Stimulated activated naive B cell treated with anti-CD40 and anti-IgM and Interleukin-4, amounts not matched to agents 10 μg/mL and 1 μg/mL and 100 μg/mL, for 72 hours (primary cell): ENCODE results near the gene SORCS1.

Experiments used
- ATAC-seq, 2 donors: fragments of 150-1000 bp; cut with Tn5 transposase; replicated peaks; 2 replicates each; pipeline ENCODE4 v1.10.0; 2021; ENCODE audit warnings: moderate library complexity in 1 of 2
- DNase-seq: peaks from one replicate; pipeline ENCODE4 v3.0.0; 2021
- H3K27ac Mint-ChIP-seq: one replicate; pipeline ENCODE4 v1.8.0; 2022; ENCODE audit warnings: mild to moderate bottlenecking, mixed read lengths
- H3K27me3 Mint-ChIP-seq, 2 donors: one replicate each; pipeline ENCODE4 v1.8.0; 2022; ENCODE audit warnings: mixed read lengths in 2 of 2
- H3K36me3 Mint-ChIP-seq, 2 donors: one replicate each; pipeline ENCODE4 v1.8.0; 2022; ENCODE audit warnings: mixed read lengths in 2 of 2, mild to moderate bottlenecking in 1 of 2
- H3K4me1 Mint-ChIP-seq, 2 donors: one replicate each; pipeline ENCODE4 v1.8.0; 2022; ENCODE audit warnings: mixed read lengths in 2 of 2, mild to moderate bottlenecking in 1 of 2
- H3K4me3 Mint-ChIP-seq, 2 donors: one replicate each; pipeline ENCODE4 v1.8.0; 2022; ENCODE audit warnings: mild to moderate bottlenecking in 2 of 2, mixed read lengths in 2 of 2, moderate library complexity in 1 of 2
- H3K9me3 Mint-ChIP-seq, 2 donors: one replicate each; pipeline ENCODE4 v1.8.0; 2022; ENCODE audit warnings: mixed read lengths in 2 of 2, mild to moderate bottlenecking in 1 of 2

The SORCS1 gene

GRCh38 chr10:106973716-106974115, 190.8 kb downstream of the SORCS1 start:
- Mint-ChIP-seq H3K27me3 (peaks cover 0 to 10% of the 10 kb centered on the region in 2 donors), H3K4me3 (no peak overlapping the region), H3K36me3 (no peaks in the 10 kb centered on the region), H3K9me3 (peaks cover 0 to 4% of the 10 kb centered on the region in 2 donors), H3K4me1 (no peaks in the 10 kb centered on the region), H3K27ac (no peak overlapping the region)
- no peak for ATAC-seq
- DNase-seq = no peak

- peaks cover 0 to 10% of the 10 kb centered on the region in 2 donors for H3K27me3 Mint-ChIP-seq
- DNase-seq (no peak), ATAC-seq (no peak)
- no peak overlapping the region for H3K27ac Mint-ChIP-seq
- H3K4me1 Mint-ChIP-seq = no peaks in the 10 kb centered on the region
- no peak overlapping the region for H3K4me3 Mint-ChIP-seq
- H3K36me3 Mint-ChIP-seq = no peaks in the 10 kb centered on the region
- peaks cover 0 to 4% of the 10 kb centered on the region in 2 donors for H3K9me3 Mint-ChIP-seq
Observed at GRCh38 chr10:106973288-106973687, 191.2 kb downstream of the SORCS1 start.

- Mint-ChIP-seq H3K27me3 (peaks cover 0 to 10% of the 10 kb centered on the region in 2 donors), H3K36me3 (no peaks in the 10 kb centered on the region), H3K9me3 (peaks cover 0 to 4% of the 10 kb centered on the region in 2 donors), H3K4me3 (no peak overlapping the region), H3K27ac (peak overlapping the region; percentile 52), H3K4me1 (no peaks in the 10 kb centered on the region)
- no peak for ATAC-seq
- no peak for DNase-seq
Observed at GRCh38 chr10:106972381-106972780, 192.1 kb downstream of the SORCS1 start.

GRCh38 chr10:106971411-106971831, 193.1 kb downstream of the SORCS1 start:
- ATAC-seq = no peak

GRCh38 chr10:106967452-106967851, 197.1 kb downstream of the SORCS1 start:
- Mint-ChIP-seq H3K27ac (no peak overlapping the region), H3K36me3 (peaks cover 0 to 2% of the 10 kb centered on the region in 2 donors), H3K27me3 (peaks cover 0 to 3% of the 10 kb centered on the region in 2 donors), H3K4me1 (no peaks in the 10 kb centered on the region), H3K9me3 (peaks cover 3 to 4% of the 10 kb centered on the region in 2 donors), H3K4me3 (no peak overlapping the region)
- ATAC-seq = no peak
- DNase-seq = no peak

More at GRCh38 chr10:106971411-106971831, 193.1 kb downstream of the SORCS1 start:
- Mint-ChIP-seq H3K4me1 (no peaks in the 10 kb centered on the region), H3K9me3 (peaks cover 0 to 1% of the 10 kb centered on the region in 2 donors), H3K36me3 (no peaks in the 10 kb centered on the region), H3K27me3 (peaks cover 0 to 10% of the 10 kb centered on the region in 2 donors), H3K27ac (no peak overlapping the region), H3K4me3 (no peak overlapping the region)
- DNase-seq = no peak

- H3K36me3 Mint-ChIP-seq = peaks cover 0 to 2% of the 10 kb centered on the region in 2 donors
- H3K4me1 Mint-ChIP-seq = peaks cover 4 to 5% of the 10 kb centered on the region in 2 donors
- no peak for ATAC-seq
Observed at GRCh38 chr10:106960812-106961211, 203.7 kb downstream of the SORCS1 start.

GRCh38 chr10:106959521-106959920, 205.0 kb downstream of the SORCS1 start:
- H3K36me3 Mint-ChIP-seq = peaks cover 0 to 2% of the 10 kb centered on the region in 2 donors
- peaks cover 5% of the 10 kb centered on the region in 2 donors for H3K9me3 Mint-ChIP-seq
- no peak overlapping the region for H3K27ac Mint-ChIP-seq
- ATAC-seq (no peak), DNase-seq (no peak)
- H3K4me1 Mint-ChIP-seq = peaks cover 4 to 5% of the 10 kb centered on the region in 2 donors
- no peak overlapping the region for H3K4me3 Mint-ChIP-seq
- no peaks in the 10 kb centered on the region for H3K27me3 Mint-ChIP-seq

More at GRCh38 chr10:106960812-106961211, 203.7 kb downstream of the SORCS1 start:
- no peak overlapping the region for H3K27ac Mint-ChIP-seq
- H3K27me3 Mint-ChIP-seq = no peaks in the 10 kb centered on the region
- H3K9me3 Mint-ChIP-seq = peaks cover 2 to 5% of the 10 kb centered on the region in 2 donors
- DNase-seq = no peak
- no peak overlapping the region for H3K4me3 Mint-ChIP-seq

- H3K4me1 Mint-ChIP-seq = peaks cover 4 to 5% of the 10 kb centered on the region in 2 donors
- no peak overlapping the region for H3K4me3 Mint-ChIP-seq
- peaks cover 5% of the 10 kb centered on the region in 2 donors for H3K9me3 Mint-ChIP-seq
- H3K36me3 Mint-ChIP-seq = peaks cover 0 to 2% of the 10 kb centered on the region in 2 donors
- DNase-seq = no peak
- no peak overlapping the region for H3K27ac Mint-ChIP-seq
- no peaks in the 10 kb centered on the region for H3K27me3 Mint-ChIP-seq
- no peak for ATAC-seq
Observed at GRCh38 chr10:106958589-106959361, 205.7 kb downstream of the SORCS1 start.

- ATAC-seq (peak; percentile 80 to 84), DNase-seq (no peak)
- H3K27ac Mint-ChIP-seq = no peak overlapping the region
- peaks cover 4 to 5% of the 10 kb centered on the region in 2 donors for H3K4me1 Mint-ChIP-seq
- no peak overlapping the region for H3K4me3 Mint-ChIP-seq
- H3K27me3 Mint-ChIP-seq = no peaks in the 10 kb centered on the region
- H3K36me3 Mint-ChIP-seq = peaks cover 0 to 2% of the 10 kb centered on the region in 2 donors
- peaks cover 5% of the 10 kb centered on the region in 2 donors for H3K9me3 Mint-ChIP-seq
Observed at GRCh38 chr10:106957823-106958588, 206.5 kb downstream of the SORCS1 start.

- H3K27me3 Mint-ChIP-seq = no peaks in the 10 kb centered on the region
- no peak overlapping the region for H3K4me3 Mint-ChIP-seq
- DNase-seq = no peak
- no peak overlapping the region for H3K27ac Mint-ChIP-seq
- H3K36me3 Mint-ChIP-seq = no peaks in the 10 kb centered on the region
- H3K4me1 Mint-ChIP-seq = peaks cover 4 to 5% of the 10 kb centered on the region in 2 donors
- H3K9me3 Mint-ChIP-seq = peaks cover 0 to 3% of the 10 kb centered on the region in 2 donors
- no peak for ATAC-seq
Observed at GRCh38 chr10:106956216-106956915, 208.1 kb downstream of the SORCS1 start.

GRCh38 chr10:106955133-106955532, 209.4 kb downstream of the SORCS1 start:
- ATAC-seq (no peak), DNase-seq (no peak)
- Mint-ChIP-seq H3K36me3 (no peaks in the 10 kb centered on the region), H3K27ac (no peak overlapping the region), H3K4me3 (no peak overlapping the region), H3K4me1 (peaks cover 4 to 5% of the 10 kb centered on the region in 2 donors), H3K9me3 (peaks cover 0 to 3% of the 10 kb centered on the region in 2 donors), H3K27me3 (no peaks in the 10 kb centered on the region)

- ATAC-seq (no peak), DNase-seq (no peak)
- Mint-ChIP-seq H3K27ac (no peak overlapping the region), H3K27me3 (no peaks in the 10 kb centered on the region), H3K36me3 (no peaks in the 10 kb centered on the region), H3K4me1 (peaks cover 2 to 4% of the 10 kb centered on the region in 2 donors), H3K9me3 (peaks cover 0 to 3% of the 10 kb centered on the region in 2 donors), H3K4me3 (no peak overlapping the region)
Observed at GRCh38 chr10:106952033-106952432, 212.5 kb downstream of the SORCS1 start.

GRCh38 chr10:106949680-106950478, 214.6 kb downstream of the SORCS1 start:
- H3K36me3 Mint-ChIP-seq = no peaks in the 10 kb centered on the region
- H3K4me3 Mint-ChIP-seq = no peak overlapping the region
- no peak for DNase-seq
- H3K27ac Mint-ChIP-seq = no peak overlapping the region
- no peak for ATAC-seq
- H3K9me3 Mint-ChIP-seq = peaks cover 0 to 3% of the 10 kb centered on the region in 2 donors
- no peaks in the 10 kb centered on the region for H3K27me3 Mint-ChIP-seq
- no peaks in the 10 kb centered on the region for H3K4me1 Mint-ChIP-seq
